Measurements from ENCODE around the gene INTS2. TPM values are rescaled to one million over a fixed set of nuclear protein-coding genes. Genes with fewer than 3 reads are reported as not detected.
"Not testable (repeated sequence)": the region's sequence is repeated elsewhere in the genome, so short reads cannot be mapped to it uniquely, and the experiment has no call there.

The INTS2 gene
- total RNA-seq, 1 donor from 2014 or later, result 9.5 TPM

GRCh38 chr17:61822326-61823285 is 105.2 kb downstream of the INTS2 start:
- no peak for DNase-seq (ENCODE audit: low spot score)

GRCh38 chr17:61821655-61822054 is 106.1 kb downstream of the INTS2 start:
- peaks cover under 1% of the 10 kb centered on the region for H3K4me1 Mint-ChIP-seq (ENCODE audit: low read depth)
- DNase-seq (ENCODE audit: low spot score), result no peak
- H3K4me3 Mint-ChIP-seq (ENCODE audit: unreplicated experiment), result no peak overlapping the region
- peaks cover 11% of the 10 kb centered on the region for H3K9me3 Mint-ChIP-seq (ENCODE audit: low read depth)
- H3K36me3 Mint-ChIP-seq (ENCODE audit: low read depth), result peaks cover 7% of the 10 kb centered on the region
- no peaks in the 10 kb centered on the region for H3K27me3 Mint-ChIP-seq (ENCODE audit: low read depth)
- no peak for TF ChIP-seq CTCF (IDR thresholded peaks at IDR 0.05)
- H3K27ac Mint-ChIP-seq (ENCODE audit: unreplicated experiment), result no peak overlapping the region

More at GRCh38 chr17:61822326-61823285, 105.2 kb downstream of the INTS2 start:
- Mint-ChIP-seq H3K4me1 (ENCODE audit: low read depth) (no peaks in the 10 kb centered on the region), H3K36me3 (ENCODE audit: low read depth) (peaks cover 8% of the 10 kb centered on the region), H3K27ac (ENCODE audit: unreplicated experiment) (no peak overlapping the region), H3K27me3 (ENCODE audit: low read depth) (no peaks in the 10 kb centered on the region), H3K4me3 (ENCODE audit: unreplicated experiment) (no peak overlapping the region), H3K9me3 (ENCODE audit: low read depth) (peaks cover 11% of the 10 kb centered on the region)
- TF ChIP-seq CTCF (IDR thresholded peaks at IDR 0.05), result no peak

- not testable (repeated sequence) for H3K4me1 Mint-ChIP-seq (ENCODE audit: low read depth); H3K9me3 Mint-ChIP-seq (ENCODE audit: low read depth); H3K4me3 Mint-ChIP-seq (ENCODE audit: unreplicated experiment); H3K27ac Mint-ChIP-seq (ENCODE audit: unreplicated experiment); DNase-seq (ENCODE audit: low spot score); H3K27me3 Mint-ChIP-seq (ENCODE audit: low read depth); H3K36me3 Mint-ChIP-seq (ENCODE audit: low read depth)
Measured at GRCh38 chr17:61819265-61819664, 108.5 kb downstream of the INTS2 start.

GRCh38 chr17:61818225-61818624 is 109.6 kb downstream of the INTS2 start:
- Mint-ChIP-seq H3K27ac (ENCODE audit: unreplicated experiment) (no peak overlapping the region), H3K4me1 (ENCODE audit: low read depth) (peaks cover 8% of the 10 kb centered on the region), H3K27me3 (ENCODE audit: low read depth) (no peaks in the 10 kb centered on the region), H3K9me3 (ENCODE audit: low read depth) (peaks cover 3% of the 10 kb centered on the region), H3K4me3 (ENCODE audit: unreplicated experiment) (no peak overlapping the region), H3K36me3 (ENCODE audit: low read depth) (peaks cover 4% of the 10 kb centered on the region)
- no peak for TF ChIP-seq CTCF (IDR thresholded peaks at IDR 0.05)
- no peak for DNase-seq (ENCODE audit: low spot score)

- H3K27me3 Mint-ChIP-seq (ENCODE audit: low read depth), result no peaks in the 10 kb centered on the region
- no peak for DNase-seq (ENCODE audit: low spot score)
- TF ChIP-seq CTCF (IDR thresholded peaks at IDR 0.05), result no peak
- H3K4me1 Mint-ChIP-seq (ENCODE audit: low read depth), result peaks cover 14% of the 10 kb centered on the region
- H3K4me3 Mint-ChIP-seq (ENCODE audit: unreplicated experiment), result no peak overlapping the region
- no peak overlapping the region for H3K27ac Mint-ChIP-seq (ENCODE audit: unreplicated experiment)
- peaks cover 5% of the 10 kb centered on the region for H3K36me3 Mint-ChIP-seq (ENCODE audit: low read depth)
- peaks cover 3% of the 10 kb centered on the region for H3K9me3 Mint-ChIP-seq (ENCODE audit: low read depth)
Measured at GRCh38 chr17:61817452-61817851, 110.3 kb downstream of the INTS2 start.

All from chondrocyte (in vitro differentiated cells).